Ecto neural progenitor cell (in vitro differentiated cells): ENCODE results near the gene TPRX2.
A peak's percentile ranks its signal among the peaks of the same experiment; 100 is the strongest.
"Not testable (repeated sequence)": the region's sequence is repeated elsewhere in the genome, so short reads cannot be mapped to it uniquely, and the experiment has no call there.

Experiments used
- DNase-seq: peaks from one replicate; pipeline ENCODE4 v3.0.0-alpha.2; 2018; ENCODE audit warnings: low spot score

TPRX2 gene

GRCh38 chr19:47858646-47859285 lies at the start of gene TPRX2:
Gene TPRX2, plus strand, starts transcription at chr19:47859235. Its CDS starts 12 bp downstream, at chr19:47859247.
- DNase-seq: not testable (repeated sequence)

- peak; percentile 95 for DNase-seq
Measured at GRCh38 chr19:47813304-47813994, 45.6 kb upstream of the TPRX2 start.

DNA sequence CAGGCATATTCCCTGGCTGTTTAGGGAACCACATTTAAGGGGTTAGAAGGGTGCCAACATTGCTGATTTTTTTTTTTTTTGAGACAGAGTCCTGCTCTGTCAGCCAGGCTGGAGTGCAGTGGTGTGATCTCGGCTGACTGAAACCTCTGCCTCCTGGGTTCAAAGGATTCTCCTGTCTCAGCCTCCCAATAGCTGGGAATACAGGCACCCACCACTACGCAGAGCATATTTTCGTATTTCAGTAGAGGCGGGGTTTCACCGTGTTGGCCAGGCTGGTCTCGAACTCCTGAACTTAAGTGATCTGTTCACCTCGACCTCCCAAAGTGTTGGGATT lies 45.1 kb upstream of the TPRX2 start:
- no peak for DNase-seq

GRCh38 chr19:47816270-47816669 lies 42.8 kb upstream of the TPRX2 start:
- not testable (repeated sequence) for DNase-seq

GRCh38 chr19:47818221-47818620 lies 40.8 kb upstream of the TPRX2 start:
- DNase-seq: not testable (repeated sequence)

DNA sequence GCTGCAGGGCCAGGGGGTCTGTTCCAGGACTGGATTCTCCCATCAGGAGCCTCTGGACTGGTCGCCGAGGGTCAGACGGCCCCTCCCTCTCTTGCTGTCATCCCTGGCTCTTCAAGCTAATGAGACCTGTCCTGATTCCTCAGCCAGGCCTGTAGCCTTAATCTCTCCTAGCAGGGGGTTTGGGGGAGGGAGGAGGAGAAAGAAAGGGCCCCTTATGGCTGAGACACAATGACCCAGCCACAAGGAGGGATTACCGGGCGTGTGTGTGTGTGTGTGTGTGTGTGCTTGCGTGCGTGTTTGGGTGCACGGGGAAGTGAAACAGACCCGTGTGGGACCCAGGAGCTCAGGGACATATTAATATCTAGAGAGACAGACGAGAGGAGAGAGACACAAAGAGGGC lies 39.2 kb upstream of the TPRX2 start:
- peak; percentile 84 for DNase-seq

DNA sequence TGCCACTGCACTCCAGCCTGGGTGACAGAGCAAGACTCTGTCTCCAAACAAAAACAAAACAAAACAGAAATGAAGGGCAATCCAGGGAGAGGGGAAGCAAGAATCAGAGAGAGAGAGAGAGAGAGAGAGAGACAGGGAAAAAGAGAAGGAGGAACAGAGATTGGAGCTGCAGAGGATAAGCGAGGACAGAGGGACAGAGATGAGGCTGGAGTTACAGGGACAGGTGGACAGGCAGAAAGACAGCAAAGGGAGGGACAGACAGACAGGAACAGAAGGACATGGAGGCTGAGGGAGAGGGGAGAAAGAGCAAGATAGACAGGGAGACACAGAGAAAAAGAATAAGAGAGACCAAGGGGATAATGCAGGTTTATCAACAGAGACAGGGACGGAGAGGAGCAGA lies 38.6 kb upstream of the TPRX2 start:
- no peak for DNase-seq

- no peak for DNase-seq
Measured at GRCh38 chr19:47821460-47822020, 37.5 kb upstream of the TPRX2 start, which contains the start of gene CRX. Gene CRX, plus strand, starts transcription at chr19:47821937. Its CDS starts 12,507 bp downstream, at chr19:47834444.

DNA sequence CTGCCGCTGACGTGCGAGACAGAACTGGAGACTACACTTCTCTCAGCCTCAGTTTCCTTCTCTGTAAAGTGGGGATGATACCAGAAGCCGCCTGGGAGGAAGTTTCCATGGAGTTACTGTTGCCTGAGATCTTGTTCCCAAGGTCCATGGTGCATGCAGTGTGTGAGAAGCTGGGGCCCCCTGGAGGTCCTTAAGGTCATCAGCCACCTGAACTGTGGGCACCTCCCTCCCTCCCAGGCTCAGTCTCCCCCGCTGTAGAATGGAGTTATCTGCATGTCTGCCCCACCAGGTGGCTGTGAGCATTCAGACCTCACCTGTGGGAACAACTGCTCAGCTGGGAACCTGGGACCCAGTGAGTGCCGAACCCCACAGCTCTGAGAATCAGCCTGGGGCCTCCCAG lies 34.6 kb upstream of the TPRX2 start:
- no peak for DNase-seq

DNA sequence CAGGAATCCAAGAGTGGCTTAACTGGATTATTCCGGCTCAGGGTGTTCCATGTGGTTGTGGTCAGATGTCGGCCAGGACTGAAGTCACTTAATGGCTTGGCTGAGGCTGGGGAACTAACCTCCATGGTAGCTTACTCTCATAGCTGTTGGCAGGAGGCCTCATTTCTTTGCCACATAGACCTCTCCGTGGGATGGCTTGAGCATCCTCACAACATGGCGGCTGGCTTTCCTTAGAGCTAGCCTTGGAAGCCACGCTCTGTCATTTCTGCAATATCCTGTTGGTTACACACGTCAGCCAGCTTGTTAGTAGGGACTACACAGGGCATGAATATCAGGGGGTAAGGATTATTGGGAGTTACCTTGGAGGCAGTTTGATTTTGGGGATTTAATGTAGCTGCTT lies 32.2 kb upstream of the TPRX2 start:
- DNase-seq: no peak

DNA sequence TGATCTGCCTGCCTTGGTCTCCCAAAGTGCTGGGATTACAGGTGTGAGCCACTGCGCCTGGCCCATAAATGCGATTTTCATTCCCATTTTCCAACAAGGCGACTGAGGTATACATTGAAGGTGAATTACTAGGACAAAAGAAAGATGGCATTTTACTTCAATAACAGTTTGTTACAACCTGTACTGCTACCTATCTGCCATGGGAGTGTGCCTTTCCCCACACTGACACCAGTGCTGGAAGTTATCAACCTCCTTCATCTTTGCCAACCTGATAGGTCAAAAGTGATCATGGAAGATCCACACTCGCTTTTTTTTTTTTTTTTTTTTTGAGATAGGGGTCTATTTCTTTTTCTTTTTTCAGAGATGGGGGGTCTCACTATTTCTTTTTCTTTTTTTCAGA lies 26.3 kb upstream of the TPRX2 start:
- no peak for DNase-seq

DNA sequence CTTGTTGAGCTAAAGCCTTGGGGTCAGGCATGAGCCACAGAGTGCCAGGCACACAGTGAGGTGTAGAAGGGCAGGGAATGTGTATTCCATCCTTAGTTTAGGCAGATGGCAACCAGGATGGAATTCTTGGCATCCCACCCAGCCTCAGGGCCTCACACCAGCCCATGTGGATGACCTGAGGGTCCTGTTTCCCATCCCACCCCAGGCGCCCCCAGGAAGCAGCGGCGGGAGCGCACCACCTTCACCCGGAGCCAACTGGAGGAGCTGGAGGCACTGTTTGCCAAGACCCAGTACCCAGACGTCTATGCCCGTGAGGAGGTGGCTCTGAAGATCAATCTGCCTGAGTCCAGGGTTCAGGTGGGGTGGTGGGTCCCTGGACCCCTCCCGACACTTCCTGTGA lies 23.0 kb upstream of the TPRX2 start:
- no peak for DNase-seq

- peak; percentile 76 for DNase-seq
Measured at GRCh38 chr19:47839411-47839810, 19.6 kb upstream of the TPRX2 start.

DNA sequence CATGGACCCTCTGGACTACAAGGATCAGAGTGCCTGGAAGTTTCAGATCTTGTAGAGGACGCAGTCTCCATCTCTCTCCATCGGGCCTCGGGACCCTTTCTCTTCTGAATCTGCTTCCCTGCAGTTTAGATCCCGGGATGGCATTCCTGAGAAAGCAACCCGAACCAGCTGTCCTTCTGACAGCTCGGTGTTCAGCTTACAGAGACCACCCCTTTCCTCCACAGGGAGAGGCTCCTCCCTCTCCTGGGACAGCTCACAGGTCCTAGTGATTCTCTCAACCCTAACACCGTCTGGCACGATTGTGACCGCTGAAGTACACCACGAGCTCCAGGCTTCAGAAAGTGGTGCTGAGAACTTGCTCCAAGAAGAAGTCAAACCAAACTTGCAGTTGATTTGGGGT lies 19.1 kb upstream of the TPRX2 start:
- DNase-seq: peak; percentile 66

GRCh38 chr19:47842941-47843340 lies 16.1 kb upstream of the TPRX2 start:
- no peak for DNase-seq

GRCh38 chr19:47848425-47848822 lies 10.6 kb upstream of the TPRX2 start:
- no peak for DNase-seq

DNA sequence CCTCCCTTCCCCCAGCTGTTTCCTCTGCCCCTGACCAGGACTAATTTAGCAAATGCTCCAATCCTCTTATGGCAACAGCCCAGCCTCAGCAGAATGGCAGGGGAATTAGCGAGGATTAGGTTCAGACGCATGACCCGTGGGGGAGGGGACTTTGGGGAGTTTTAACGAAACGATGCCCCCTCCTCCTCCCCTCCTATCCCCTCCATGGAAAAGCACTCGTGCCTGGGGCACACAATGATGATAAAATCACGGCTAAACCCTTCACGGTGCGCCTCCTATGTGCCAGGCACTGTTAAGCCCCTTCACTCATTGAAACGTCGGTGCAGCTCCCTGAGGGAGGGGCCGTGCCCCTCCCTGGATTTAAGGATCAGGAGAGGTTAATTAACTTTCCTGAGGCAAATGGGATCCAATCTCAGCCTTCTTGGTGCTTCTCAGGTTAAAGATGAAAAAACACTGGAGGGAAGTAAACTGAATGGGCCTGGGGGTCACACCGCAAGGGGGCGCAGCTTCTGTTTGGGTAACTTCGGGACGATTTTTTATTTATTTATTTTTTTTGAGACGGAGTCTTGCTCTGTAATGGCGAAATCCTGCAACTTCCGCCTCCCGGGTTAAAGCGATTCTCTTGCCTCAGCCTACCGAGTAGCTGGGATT lies 10.1 kb upstream of the TPRX2 start:
- peak; percentile 89 for DNase-seq

- no peak for DNase-seq
Measured at GRCh38 chr19:47853003-47853402, 6.0 kb upstream of the TPRX2 start.

- DNase-seq: no peak
Measured at GRCh38 chr19:47854459-47854858, 4.6 kb upstream of the TPRX2 start.

- DNase-seq: not testable (repeated sequence)
Measured at GRCh38 chr19:47858231-47858630, 804 bp upstream of the TPRX2 start.

DNA sequence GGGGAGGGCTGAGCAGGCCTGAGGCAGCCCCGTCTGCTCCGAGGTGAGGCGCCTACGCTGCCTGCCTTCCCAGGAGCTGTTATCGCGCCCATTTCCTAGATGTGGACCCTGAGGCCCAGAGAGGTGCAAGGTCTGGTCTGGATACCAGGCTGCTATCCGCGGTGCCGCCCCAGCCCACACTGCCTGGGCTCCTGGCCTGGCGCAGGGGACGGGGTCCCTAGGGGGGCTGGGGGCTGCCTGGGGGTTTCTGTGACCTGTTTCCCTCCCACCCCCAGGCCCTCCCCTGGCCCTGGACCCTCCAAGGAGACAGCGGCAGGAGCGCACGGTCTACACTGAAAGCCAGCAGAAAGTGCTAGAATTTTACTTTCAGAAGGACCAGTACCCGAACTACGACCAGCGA lies 803 bp downstream of the TPRX2 start:
- not testable (repeated sequence) for DNase-seq

DNA sequence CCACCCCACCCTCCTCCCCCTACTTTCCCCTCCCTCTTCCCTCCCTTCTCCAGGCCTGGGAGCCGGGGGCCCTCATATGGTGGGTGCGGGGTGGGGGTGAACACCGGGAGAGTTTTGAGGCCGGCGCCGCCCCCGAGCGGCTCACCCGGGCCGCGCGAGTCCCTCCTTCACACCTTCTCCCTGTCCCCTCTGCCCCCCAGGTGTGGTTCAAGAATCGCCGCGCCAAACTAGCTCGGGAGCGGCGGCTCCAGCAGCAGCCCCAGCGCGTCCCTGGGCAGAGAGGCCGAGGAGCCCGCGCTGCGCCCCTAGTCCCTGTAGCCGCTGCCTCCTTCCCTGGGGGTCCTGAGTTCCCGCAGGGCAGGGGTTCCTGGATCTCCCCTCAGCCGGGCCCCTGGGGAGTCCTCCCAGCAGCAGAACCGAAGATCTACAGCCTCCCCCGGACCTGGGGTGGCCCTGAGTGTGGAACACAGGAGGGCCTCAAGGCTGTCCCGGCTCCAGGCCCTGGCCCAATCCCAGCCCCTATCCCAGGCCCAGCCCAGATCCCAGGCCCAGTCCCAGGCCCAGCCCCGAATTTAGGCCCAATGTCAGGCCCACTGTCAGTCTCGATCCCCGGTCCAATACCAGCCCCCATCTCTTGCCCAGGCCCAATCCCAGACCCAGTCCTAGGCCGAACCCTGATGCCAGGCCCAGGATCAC lies 1.7 kb downstream of the TPRX2 start:
- no peak for DNase-seq
